ENCODE data around the gene DNAAF5.

DNA sequence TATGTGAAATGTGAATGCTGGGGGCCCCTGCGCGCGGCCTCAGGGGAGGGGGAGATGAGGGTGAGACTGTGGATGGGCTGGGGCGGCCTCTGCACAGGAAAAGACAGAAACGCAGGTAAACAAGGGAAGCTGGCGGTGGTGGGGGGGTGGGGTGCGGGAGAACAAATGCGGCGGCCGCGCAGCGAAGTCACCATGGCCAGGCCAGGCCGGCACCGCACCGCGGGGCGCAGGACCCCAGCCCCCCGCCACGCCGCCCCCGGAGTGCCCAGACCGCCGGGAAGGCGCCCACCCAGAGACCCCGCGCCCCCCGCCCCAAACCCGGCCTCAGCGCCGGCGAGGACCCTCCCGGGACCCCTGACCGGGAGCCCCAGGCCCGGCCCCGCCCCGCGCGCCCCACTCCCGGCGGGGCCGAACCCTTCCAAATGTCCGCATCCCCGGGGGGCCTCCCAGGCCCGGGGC lies 14.5 kb upstream of the DNAAF5 start:
- no peak for TF ChIP-seq CTCF (IDR thresholded peaks at IDR 0.05)
- no peak for TF ChIP-seq POLR2A (IDR thresholded peaks at IDR 0.05)

Measured in body of pancreas (tissue), 4 donors.